Measurements from ENCODE around the gene KLHL22. TPM values are rescaled to one million over a fixed set of nuclear protein-coding genes. Genes with fewer than 3 reads are reported as not detected.
"Not testable (repeated sequence)": the region's sequence is repeated elsewhere in the genome, so short reads cannot be mapped to it uniquely, and the experiment has no call there.

KLHL22 gene
- total RNA-seq, 1 donor from 2014 or later, result 25.7 TPM

- DNase-seq (ENCODE audit: extremely low read depth, low read depth, low spot score), result no peak
Measured at GRCh38 chr22:20525048-20525447, 29.5 kb upstream of the KLHL22 start.

- no peak for DNase-seq (ENCODE audit: extremely low read depth, low read depth, low spot score)
Measured at GRCh38 chr22:20524004-20524481, 28.4 kb upstream of the KLHL22 start.

GRCh38 chr22:20523086-20523983, 27.7 kb upstream of the KLHL22 start:
- DNase-seq (ENCODE audit: extremely low read depth, low read depth, low spot score), result no peak

GRCh38 chr22:20522134-20523004, 26.8 kb upstream of the KLHL22 start:
- DNase-seq (ENCODE audit: extremely low read depth, low read depth, low spot score), result no peak

GRCh38 chr22:20520093-20520511, 24.5 kb upstream of the KLHL22 start:
- no peak for DNase-seq (ENCODE audit: extremely low read depth, low read depth, low spot score)

GRCh38 chr22:20519558-20519957, 24.0 kb upstream of the KLHL22 start:
- no peak for DNase-seq (ENCODE audit: extremely low read depth, low read depth, low spot score)

GRCh38 chr22:20517841-20518592, 22.4 kb upstream of the KLHL22 start:
- no peak for DNase-seq (ENCODE audit: extremely low read depth, low read depth, low spot score)

- DNase-seq (ENCODE audit: extremely low read depth, low read depth, low spot score), result no peak
Measured at GRCh38 chr22:20517422-20517821, 21.8 kb upstream of the KLHL22 start.

GRCh38 chr22:20516399-20516798, 20.8 kb upstream of the KLHL22 start:
- DNase-seq (ENCODE audit: extremely low read depth, low read depth, low spot score), result no peak

- DNase-seq (ENCODE audit: extremely low read depth, low read depth, low spot score), result no peak
Measured at GRCh38 chr22:20514658-20515406, 19.2 kb upstream of the KLHL22 start.

GRCh38 chr22:20511578-20512229, 16.1 kb upstream of the KLHL22 start:
- no peak for DNase-seq (ENCODE audit: extremely low read depth, low read depth, low spot score)

- DNase-seq (ENCODE audit: extremely low read depth, low read depth, low spot score), result no peak
Measured at GRCh38 chr22:20510811-20511577, 15.4 kb upstream of the KLHL22 start.

- no peak for DNase-seq (ENCODE audit: extremely low read depth, low read depth, low spot score)
Measured at GRCh38 chr22:20509344-20510047, 13.9 kb upstream of the KLHL22 start.

GRCh38 chr22:20508815-20509271, 13.2 kb upstream of the KLHL22 start:
- no peak for DNase-seq (ENCODE audit: extremely low read depth, low read depth, low spot score)

GRCh38 chr22:20508067-20508755, 12.6 kb upstream of the KLHL22 start:
- DNase-seq (ENCODE audit: extremely low read depth, low read depth, low spot score), result not testable (repeated sequence)

GRCh38 chr22:20507253-20508066, 11.9 kb upstream of the KLHL22 start, which contains the start of gene MED15:
Gene MED15, plus strand, starts transcription at chr22:20507610. Its CDS starts 69 bp downstream, at chr22:20507679.
- DNase-seq (ENCODE audit: extremely low read depth, low read depth, low spot score), result no peak
